ENCODE results near the gene HLA-C.

DNA sequence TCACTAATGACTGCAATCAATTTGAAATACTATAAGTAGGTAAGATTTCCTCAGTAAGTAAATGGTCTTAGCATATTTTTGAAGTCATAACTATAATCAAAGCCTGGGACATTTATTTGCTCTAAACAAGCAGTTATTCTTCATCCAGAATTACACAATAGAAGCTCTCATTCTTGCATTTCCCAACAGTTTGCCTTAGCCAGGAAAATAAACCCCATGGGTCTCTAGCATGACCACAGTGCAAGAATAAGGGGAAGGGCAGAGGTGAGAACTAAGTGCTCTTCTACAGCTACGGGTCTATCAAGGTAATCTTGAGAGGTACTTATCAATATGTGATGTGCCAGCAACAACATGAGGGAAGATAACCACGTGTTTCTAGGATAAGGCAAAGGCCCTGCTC, 14.1 kb upstream of the HLA-C start:
- TF ChIP-seq, protein P1, sequence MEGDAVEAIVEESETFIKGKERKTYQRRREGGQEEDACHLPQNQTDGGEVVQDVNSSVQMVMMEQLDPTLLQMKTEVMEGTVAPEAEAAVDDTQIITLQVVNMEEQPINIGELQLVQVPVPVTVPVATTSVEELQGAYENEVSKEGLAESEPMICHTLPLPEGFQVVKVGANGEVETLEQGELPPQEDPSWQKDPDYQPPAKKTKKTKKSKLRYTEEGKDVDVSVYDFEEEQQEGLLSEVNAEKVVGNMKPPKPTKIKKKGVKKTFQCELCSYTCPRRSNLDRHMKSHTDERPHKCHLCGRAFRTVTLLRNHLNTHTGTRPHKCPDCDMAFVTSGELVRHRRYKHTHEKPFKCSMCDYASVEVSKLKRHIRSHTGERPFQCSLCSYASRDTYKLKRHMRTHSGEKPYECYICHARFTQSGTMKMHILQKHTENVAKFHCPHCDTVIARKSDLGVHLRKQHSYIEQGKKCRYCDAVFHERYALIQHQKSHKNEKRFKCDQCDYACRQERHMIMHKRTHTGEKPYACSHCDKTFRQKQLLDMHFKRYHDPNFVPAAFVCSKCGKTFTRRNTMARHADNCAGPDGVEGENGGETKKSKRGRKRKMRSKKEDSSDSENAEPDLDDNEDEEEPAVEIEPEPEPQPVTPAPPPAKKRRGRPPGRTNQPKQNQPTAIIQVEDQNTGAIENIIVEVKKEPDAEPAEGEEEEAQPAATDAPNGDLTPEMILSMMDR (conservative IDR thresholded peaks at IDR 0.05; ENCODE audit: low read length), result no peak
- TF ChIP-seq EZH2phosphoT487 (IDR thresholded peaks at IDR 0.05; ENCODE audit: borderline replicate concordance), result no peak

Data from Loucy (cell line).